ENCODE measurements around the gene CTIF. TPM values are rescaled to one million over a fixed set of nuclear protein-coding genes. Genes with fewer than 3 reads are reported as not detected.

The CTIF gene
- total and polyA plus RNA-seq, 2 donors (not counting 1 experiment from before 2014, with no cell fraction given), result 27.2 to 28.1 TPM

- no peak overlapping the region for H3K27ac ChIP-seq (ENCODE audit: insufficient read depth, low read length)
- H3K9ac ChIP-seq (ENCODE audit: insufficient read depth, low read length), result no peak overlapping the region
- DNase-seq (ENCODE audit: low read depth in 2 of 2), result no peak
- no peak overlapping the region for H2AFZ ChIP-seq (ENCODE audit: low read length)
- H3K4me1 ChIP-seq (ENCODE audit: control insufficient read depth, extremely low read depth, insufficient read depth, low read length), result peaks cover 9% of the 10 kb centered on the region
- H3K9me3 ChIP-seq (ENCODE audit: control insufficient read depth, insufficient read depth, low read depth, low read length), result no peaks in the 10 kb centered on the region
- H3K79me2 ChIP-seq (ENCODE audit: control insufficient read depth, insufficient read depth, low read length), result no peaks in the 10 kb centered on the region
- no peak overlapping the region for H3K4me2 ChIP-seq (ENCODE audit: extremely low read depth, insufficient read depth, low read length)
- H3K27me3 ChIP-seq (ENCODE audit: control insufficient read depth, insufficient read depth, low read length), result no peaks in the 10 kb centered on the region
- no peak overlapping the region for H3K4me3 ChIP-seq (replicated peaks in 1 of 4; ENCODE audit: control extremely low read depth in 1 of 4, insufficient read depth in 1 of 4, low read depth in 3 of 4, low read length in 4 of 4)
- no peaks in the 10 kb centered on the region for H4K20me1 ChIP-seq (ENCODE audit: control insufficient read depth, extremely low read depth, insufficient read depth, low read length)
- no peak for TF ChIP-seq EZH2 (IDR thresholded peaks at IDR 0.05; ENCODE audit: low read length, missing control alignments)
- TF ChIP-seq CTCF (conservative IDR thresholded peaks at IDR 0.05 in 1 of 2, IDR thresholded peaks at IDR 0.05 in 1 of 2; ENCODE audit: low read depth in 1 of 2, low read length in 2 of 2), result no peak
- H3K36me3 ChIP-seq (ENCODE audit: control insufficient read depth, insufficient read depth, low read length), result peaks cover 2% of the 10 kb centered on the region
Measured at GRCh38 chr18:48843162-48843561, 304.3 kb downstream of the CTIF start.

- no peak for DNase-seq (ENCODE audit: low read depth in 2 of 2)
- H3K9ac ChIP-seq (ENCODE audit: insufficient read depth, low read length), result no peak overlapping the region
- H3K36me3 ChIP-seq (ENCODE audit: control insufficient read depth, insufficient read depth, low read length), result peaks cover 2% of the 10 kb centered on the region
- no peak overlapping the region for H2AFZ ChIP-seq (ENCODE audit: low read length)
- H3K4me3 ChIP-seq (replicated peaks in 1 of 4; ENCODE audit: control extremely low read depth in 1 of 4, insufficient read depth in 1 of 4, low read depth in 3 of 4, low read length in 4 of 4), result no peak overlapping the region
- H4K20me1 ChIP-seq (ENCODE audit: control insufficient read depth, extremely low read depth, insufficient read depth, low read length), result no peaks in the 10 kb centered on the region
- no peaks in the 10 kb centered on the region for H3K79me2 ChIP-seq (ENCODE audit: control insufficient read depth, insufficient read depth, low read length)
- H3K27me3 ChIP-seq (ENCODE audit: control insufficient read depth, insufficient read depth, low read length), result no peaks in the 10 kb centered on the region
- TF ChIP-seq EZH2 (IDR thresholded peaks at IDR 0.05; ENCODE audit: low read length, missing control alignments), result no peak
- H3K9me3 ChIP-seq (ENCODE audit: control insufficient read depth, insufficient read depth, low read depth, low read length), result no peaks in the 10 kb centered on the region
- H3K27ac ChIP-seq (ENCODE audit: insufficient read depth, low read length), result no peak overlapping the region
- no peak overlapping the region for H3K4me2 ChIP-seq (ENCODE audit: extremely low read depth, insufficient read depth, low read length)
- peaks cover 9% of the 10 kb centered on the region for H3K4me1 ChIP-seq (ENCODE audit: control insufficient read depth, extremely low read depth, insufficient read depth, low read length)
Measured at GRCh38 chr18:48843596-48843995, 304.8 kb downstream of the CTIF start.

DNA sequence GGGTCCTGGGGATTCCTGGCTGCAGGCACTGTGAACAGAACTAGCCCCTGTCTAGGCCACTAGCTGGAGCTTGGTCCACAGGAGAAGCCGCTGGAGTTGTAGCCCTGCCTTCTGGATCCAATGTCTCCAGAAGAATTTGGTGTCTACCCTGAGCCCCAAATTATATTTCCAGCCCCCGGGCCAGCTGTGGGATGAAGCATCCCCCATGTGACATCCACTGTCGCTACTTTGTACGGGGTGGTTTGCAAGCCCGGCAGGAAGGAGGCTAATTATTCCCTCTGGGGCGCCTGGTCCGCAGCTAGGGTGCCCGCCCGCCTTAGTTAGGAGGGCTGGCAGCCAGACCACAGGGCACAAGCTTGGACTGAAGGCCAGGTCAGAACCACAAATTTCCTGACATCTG lies 305.4 kb downstream of the CTIF start:
- Histone ChIP-seq H3K27ac (ENCODE audit: insufficient read depth, low read length) (no peak overlapping the region), H2AFZ (ENCODE audit: low read length) (no peak overlapping the region), H3K27me3 (ENCODE audit: control insufficient read depth, insufficient read depth, low read length) (no peaks in the 10 kb centered on the region), H3K4me2 (ENCODE audit: extremely low read depth, insufficient read depth, low read length) (no peak overlapping the region), H3K4me3 (replicated peaks in 1 of 4; ENCODE audit: control extremely low read depth in 1 of 4, insufficient read depth in 1 of 4, low read depth in 3 of 4, low read length in 4 of 4) (no peak overlapping the region), H3K79me2 (ENCODE audit: control insufficient read depth, insufficient read depth, low read length) (no peaks in the 10 kb centered on the region), H3K9me3 (ENCODE audit: control insufficient read depth, insufficient read depth, low read depth, low read length) (no peaks in the 10 kb centered on the region), H3K4me1 (ENCODE audit: control insufficient read depth, extremely low read depth, insufficient read depth, low read length) (peaks cover 4% of the 10 kb centered on the region), H3K36me3 (ENCODE audit: control insufficient read depth, insufficient read depth, low read length) (peaks cover 2% of the 10 kb centered on the region), H3K9ac (ENCODE audit: insufficient read depth, low read length) (no peak overlapping the region), H4K20me1 (ENCODE audit: control insufficient read depth, extremely low read depth, insufficient read depth, low read length) (no peaks in the 10 kb centered on the region)
- no peak for TF ChIP-seq CTCF (conservative IDR thresholded peaks at IDR 0.05 in 1 of 2, IDR thresholded peaks at IDR 0.05 in 1 of 2; ENCODE audit: low read depth in 1 of 2, low read length in 2 of 2)
- no peak for TF ChIP-seq EZH2 (IDR thresholded peaks at IDR 0.05; ENCODE audit: low read length, missing control alignments)
- no peak for DNase-seq (ENCODE audit: low read depth in 2 of 2)
